Suprapubic skin (tissue), 3 donors: ENCODE measurements around the gene CIB4.
A peak's percentile ranks its signal among the peaks of the same experiment; 100 is the strongest.

Experiments used
- CTCF ChIP-seq, 2 donors: fragments of 200-600 bp in 1 of 2; fragments of 450-650 bp in 1 of 2; sonication (generic) in 1 of 2; IDR thresholded peaks; one replicate each; pipeline ENCODE4 v1.5.1; 2016 to 2019; ENCODE audit warnings: antibody characterized with exemption in 2 of 2, mild to moderate bottlenecking in 1 of 2, moderate library complexity in 1 of 2
- EP300 ChIP-seq: sonication (generic); formaldehyde crosslinking; IDR thresholded peaks from one replicate; pipeline ENCODE4 v1.6.1; 2017; ENCODE audit warnings: antibody characterized with exemption

GRCh38 chr2:26577442-26578112 lies 63.6 kb downstream of the CIB4 start:
- TF ChIP-seq CTCF (IDR thresholded peaks at IDR 0.05) (peak; percentile 83 to 98), EP300 (no peak)
